GM15510 (cell line): Measurements from ENCODE around the gene PRSS27.

Experiments
- POLR2A ChIP-seq: IDR thresholded peaks from 3 replicates; pipeline ENCODE4 v1.6.1; 2011; ENCODE audit warnings: borderline replicate concordance; ENCODE audit not compliant: insufficient read length; ENCODE audit errors: extremely low read depth

Gene PRSS27

DNA sequence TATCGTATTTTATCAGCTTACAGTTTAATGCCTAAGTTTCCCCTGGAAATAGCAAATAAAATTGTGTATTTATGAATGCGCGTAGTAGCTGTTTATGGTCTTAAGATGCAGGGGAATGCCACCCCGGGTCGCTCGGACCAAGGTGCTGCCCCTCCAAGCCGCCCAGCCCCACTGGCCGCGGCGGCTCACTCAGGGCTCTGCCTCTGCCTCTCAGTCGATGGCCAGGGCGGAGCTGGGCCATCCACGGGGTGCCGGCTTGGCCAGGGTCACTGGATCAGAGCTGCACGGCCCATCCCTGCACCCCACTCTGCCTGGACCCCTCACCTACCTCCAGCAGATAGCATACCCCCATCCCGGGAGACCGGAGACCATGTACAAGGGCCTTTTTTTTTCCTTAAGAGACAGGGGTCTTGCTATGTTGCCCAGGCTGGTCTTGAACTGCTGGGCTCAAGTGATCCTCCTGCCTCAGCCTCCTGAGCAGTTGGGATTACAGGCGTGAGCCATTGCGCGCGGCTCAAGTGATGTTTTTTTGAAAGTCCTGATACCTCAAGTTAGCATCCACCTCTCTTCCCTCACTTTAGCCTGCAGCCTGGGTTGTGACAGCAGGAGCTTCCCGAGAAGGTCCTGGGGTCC, 11.0 kb downstream of the PRSS27 start:
- no peak for TF ChIP-seq POLR2A

DNA sequence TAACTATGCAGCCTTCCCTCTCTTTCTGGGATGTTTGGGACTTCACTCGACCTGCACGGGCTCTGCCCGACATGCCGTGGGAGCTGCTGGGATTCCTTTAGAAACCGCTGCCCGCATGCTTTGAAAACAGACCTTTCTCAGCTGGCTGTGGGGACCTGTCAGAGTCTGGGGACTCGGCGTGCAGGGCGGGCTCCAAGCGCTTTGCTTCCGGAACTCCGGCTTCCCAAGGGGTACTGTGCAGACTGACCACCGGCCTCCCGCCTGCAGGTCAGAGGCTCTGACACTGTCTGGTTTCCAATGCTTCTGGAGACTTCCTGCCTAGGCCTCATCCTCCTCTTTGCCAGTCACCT, 11.8 kb downstream of the PRSS27 start:
- no peak for TF ChIP-seq POLR2A

DNA sequence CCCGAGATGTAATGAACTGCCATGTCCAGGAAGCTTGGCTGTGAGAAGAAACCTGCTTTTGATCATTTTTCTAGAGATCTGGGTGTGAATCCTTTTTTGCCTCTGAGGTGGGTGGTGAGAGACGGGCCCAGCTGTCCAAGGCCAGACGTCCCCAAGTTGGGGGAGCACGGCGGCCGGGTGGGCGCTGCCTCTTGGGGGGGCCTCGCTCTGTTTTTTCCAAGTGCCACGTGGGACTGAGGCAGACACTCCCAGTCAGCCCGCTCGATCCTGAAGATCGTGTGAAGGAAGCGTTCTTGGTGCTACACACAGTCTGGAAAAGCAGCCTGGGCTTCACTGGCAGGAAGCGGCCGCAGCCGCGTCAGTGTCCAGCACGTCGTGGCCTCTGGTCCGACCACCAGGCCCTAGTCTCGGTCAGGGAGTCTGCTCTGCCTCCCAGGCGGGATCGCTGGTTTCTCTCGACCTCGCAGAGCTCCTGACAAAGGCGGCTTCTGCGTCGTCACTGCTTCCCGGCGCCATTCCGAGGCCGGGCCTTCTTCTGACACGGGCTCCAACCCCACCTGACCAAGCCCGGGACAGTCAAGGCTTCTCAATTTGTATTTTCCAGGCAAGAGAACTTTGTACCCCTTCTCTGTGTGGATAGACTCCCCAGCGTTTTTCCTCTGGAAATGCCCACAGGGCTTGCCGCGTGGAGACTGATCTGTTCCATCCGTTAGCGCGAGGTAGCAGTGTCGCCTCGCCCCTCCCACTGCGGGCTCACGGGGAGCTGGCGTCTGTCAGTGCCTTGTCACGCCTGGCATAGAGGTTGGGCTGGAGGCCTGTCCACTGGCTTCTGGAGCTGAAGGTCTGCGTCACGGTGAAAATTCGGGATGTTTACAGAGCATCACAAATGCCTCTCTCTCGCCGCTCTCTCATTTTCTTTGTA, 12.4 kb downstream of the PRSS27 start:
- no peak for TF ChIP-seq POLR2A

DNA sequence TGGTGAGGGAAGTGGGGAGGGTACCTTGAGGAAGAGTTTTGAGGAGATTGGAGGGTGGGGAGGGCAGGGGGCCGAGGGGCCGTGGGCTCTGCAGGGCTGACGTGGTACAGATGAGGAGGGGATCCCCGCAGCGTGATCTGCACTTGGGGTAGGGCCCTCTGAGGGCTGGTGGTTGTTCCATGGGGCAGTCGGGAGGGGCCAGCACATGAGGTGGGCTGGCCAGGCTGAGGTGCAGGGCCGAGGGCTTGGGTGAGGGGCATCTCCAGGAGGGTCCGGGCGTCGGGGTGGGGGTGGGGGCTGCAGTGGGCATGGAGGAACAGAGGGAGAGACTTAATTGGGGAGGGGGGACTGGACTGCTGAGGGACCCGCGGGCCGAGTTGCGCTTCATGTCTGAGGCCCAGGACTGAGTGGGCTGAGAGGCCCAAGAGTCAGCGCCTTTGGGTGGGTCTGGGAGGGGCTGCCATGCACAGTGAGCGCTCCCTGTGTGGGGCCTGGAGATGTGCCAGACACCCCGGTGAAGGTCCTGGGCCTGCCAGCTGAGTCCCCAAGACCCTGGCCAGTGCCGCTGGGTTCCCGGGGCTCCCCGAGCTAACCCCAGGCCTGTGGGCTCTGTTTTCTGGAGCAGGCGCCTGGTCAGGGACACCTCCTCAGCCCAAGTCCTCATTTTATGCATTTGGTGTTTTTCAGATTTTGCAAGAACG, 13.3 kb downstream of the PRSS27 start:
- TF ChIP-seq POLR2A, result no peak

DNA sequence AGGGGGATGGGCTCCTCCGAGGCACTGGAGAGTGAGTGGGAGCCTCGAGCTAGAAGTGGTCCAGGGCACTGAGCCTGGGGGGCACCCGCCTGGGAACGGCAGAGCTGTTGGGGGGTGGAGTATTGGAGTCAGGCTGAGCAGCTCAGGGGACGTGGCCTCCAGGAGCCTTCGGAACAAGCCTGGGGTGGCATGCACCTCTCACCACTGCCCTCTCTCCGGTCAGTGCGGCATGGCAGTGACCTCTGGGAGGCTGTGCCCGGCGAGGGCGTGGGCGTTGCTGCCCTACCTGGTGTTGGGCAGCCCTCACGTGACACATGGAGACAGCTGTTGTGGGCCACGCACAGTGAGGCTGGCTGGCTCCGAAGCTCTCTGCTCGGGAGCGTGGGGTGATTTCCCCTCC, 13.9 kb downstream of the PRSS27 start:
- TF ChIP-seq POLR2A, result no peak

DNA sequence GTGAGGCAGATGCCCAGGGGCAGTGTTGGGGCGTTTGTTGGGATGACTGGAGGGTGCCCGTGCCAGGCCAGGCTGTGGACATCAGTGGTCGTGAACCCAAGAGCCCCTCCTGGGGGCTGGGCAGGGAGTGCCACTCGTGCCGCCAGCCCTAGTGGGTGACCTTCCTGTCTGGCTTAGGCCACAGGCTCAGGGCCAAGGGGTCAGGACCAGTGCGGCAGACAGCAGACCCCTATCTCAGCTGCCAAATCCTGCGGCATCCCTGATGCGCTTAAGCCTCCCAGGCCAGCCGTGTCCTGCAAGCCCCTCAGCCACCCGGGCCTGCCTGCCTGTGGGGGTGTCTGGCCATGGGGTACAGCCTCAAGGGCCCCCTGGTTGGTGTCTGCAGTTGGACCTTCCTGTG, 14.7 kb downstream of the PRSS27 start:
- no peak for TF ChIP-seq POLR2A

DNA sequence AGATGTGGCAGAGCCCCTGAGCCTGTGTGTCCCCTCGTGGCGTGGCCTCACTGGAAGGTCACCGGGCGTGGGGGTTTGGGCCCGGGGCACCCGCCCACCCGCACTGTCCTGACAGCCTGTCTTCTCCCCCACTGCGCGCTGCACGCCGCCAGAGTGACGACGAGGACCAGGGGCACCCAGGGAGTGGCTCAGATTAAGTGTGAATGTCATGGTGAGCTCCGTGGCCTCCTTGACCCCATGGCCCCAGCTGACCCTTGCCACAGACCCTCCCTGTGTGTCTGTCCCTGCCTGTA, 15.1 kb downstream of the PRSS27 start:
- TF ChIP-seq POLR2A, result no peak

DNA sequence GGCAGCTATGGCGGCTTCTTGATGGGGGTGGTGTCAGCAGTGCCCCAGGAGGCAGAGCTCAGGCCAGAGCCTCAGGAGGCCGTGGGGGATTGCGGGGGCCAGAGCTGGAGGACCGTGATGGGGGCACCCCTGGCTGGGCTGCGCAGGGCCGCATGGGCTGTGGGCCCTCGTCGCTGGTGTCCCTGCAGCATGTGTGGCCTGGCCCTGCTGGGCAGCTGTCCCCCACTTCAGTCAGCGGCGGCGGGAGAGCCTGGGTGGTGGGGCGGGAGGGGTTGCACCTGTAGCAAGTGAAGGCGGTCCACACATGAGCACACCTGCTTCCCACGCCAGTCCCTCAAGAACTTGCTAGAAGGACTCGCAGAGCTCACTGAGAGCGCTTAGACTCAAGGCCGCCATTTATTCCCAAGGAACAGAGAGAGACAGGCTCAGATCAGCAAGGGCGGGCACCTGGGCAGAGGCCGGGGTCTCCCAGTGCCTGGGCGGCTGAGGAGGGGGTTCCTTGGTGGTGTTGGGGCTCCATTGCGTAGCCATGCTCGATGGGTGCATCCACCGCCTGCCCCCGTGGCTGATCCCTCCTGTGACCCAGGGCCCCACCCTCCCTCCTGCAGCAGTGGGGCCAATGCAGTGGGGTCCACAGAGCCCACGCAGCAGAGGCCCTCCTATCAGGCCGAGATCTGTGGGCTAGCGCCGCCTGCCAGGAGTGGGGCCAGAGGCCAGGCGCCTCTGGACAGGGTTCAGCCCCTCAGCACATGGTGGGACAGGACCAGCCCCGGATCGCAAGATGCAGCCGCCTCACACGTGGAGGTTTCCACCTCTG, 15.7 kb downstream of the PRSS27 start:
- no peak for TF ChIP-seq POLR2A

DNA sequence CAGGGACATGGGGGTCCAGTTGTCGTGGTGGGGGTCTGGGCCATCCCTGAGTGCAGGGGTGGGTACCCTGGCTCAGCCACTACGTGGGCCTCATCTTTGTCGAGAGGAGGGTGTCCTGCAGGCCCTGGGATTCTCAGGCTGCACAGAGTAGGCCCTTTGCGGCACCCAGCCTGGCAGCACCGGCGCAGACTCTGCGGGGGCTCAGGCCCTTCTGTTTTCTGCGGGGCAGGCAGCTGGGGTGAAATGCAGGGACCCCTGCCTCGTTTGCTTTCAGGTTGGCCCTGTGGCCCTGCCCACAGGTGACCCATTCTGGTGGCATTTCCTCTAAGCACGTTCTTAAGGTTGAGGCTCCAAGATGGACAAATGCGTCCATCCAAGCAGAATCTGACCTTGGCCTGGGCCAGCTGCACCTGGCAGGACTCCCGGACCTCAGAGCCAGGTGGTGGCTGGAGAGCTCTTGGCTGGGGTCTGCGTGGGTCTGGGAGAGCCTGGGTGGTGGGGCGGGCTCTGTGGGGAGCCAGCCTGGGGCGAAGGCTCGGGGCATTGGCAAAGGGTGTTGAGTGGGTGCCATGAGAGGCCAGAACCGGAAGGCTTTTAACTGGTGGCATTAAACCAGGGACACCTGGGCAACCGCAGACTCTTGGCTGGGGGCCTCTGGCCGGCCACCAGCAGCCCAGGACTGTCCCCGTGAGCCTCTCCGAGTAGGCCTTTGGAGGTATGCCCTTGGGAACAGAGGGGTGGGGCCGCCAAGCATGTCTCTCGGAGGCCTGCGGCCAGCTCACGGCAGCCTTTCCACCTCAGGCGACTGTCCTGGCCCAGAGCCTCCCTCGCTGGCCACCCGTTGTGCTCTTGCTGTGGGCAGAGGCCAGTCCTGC, 16.9 kb downstream of the PRSS27 start:
- no peak for TF ChIP-seq POLR2A

DNA sequence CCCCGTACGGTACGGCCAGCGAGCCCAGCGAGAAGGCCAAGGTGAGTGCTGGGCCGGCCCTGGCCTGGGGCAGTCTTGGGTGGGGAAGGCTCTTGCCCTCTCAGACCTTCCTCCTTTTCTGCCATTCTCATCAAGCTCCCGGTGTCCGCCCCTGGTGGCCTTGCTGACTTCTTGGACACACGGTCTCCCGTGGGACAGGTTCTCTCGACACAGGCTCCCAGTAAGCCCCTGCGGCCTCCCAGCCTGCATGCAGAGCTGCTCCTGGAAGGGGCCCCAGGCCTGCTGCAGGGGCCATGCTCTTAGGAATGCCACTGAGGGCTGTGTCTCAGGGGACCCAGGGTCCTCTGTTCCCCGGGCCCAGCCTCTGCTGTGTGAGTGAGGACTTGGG, 17.6 kb downstream of the PRSS27 start:
- no peak for TF ChIP-seq POLR2A

DNA sequence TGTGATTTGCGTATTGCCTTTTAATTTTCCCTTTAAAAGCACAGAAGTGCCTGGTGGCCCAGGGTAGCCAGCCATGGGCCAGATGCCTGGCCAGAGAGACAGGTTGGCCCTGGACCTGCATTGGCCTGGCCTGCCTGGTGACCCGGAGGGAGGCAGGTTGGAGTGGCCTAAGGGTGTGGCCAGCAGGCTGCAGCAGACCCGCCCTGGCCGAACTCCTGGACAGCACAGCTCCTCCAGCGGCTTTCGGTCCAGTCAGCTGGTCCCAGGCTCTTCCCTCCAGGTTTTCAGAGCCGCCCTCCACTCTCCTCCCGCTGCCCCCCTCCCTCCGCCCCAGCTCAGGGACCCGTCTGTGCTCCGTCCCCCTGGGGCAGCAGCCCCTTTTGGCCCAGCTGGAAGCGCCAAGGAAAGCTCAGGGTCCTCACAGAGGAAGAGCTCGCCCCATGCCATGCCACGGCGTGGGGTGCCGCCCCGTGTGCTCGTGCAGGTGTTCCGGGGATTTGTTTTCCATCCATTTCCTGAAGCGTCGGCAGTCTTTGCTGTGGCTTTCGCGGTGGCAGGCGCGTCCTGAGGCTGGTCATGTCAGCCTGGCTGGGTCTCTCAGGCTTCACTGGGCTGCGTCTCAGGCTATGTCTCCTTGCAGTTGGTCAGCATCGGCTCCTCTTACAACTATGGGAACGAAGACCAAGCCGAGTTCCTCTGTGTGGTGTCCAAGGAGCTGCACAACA, 18.1 kb downstream of the PRSS27 start:
- no peak for TF ChIP-seq POLR2A

DNA sequence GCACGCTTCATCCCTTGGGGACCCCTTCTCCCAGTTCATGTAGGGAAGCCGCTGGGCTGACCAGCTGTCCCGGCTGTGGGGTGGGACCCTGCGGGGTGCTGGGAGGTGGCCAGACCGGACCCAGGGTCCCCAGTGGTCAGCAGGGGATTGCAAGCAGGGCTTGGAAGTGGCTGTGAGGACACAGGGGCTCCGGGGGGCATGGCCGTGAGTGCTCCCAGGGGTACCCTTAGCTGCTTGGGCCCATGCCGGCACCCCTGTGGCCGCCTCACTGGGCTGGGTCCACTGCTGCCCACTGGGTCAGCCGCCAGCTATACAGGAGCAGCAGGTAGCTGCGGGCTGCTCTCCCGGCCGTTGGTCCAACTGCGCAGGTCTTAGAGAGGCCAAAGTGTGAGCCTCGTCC, 18.8 kb downstream of the PRSS27 start:
- TF ChIP-seq POLR2A, result no peak

DNA sequence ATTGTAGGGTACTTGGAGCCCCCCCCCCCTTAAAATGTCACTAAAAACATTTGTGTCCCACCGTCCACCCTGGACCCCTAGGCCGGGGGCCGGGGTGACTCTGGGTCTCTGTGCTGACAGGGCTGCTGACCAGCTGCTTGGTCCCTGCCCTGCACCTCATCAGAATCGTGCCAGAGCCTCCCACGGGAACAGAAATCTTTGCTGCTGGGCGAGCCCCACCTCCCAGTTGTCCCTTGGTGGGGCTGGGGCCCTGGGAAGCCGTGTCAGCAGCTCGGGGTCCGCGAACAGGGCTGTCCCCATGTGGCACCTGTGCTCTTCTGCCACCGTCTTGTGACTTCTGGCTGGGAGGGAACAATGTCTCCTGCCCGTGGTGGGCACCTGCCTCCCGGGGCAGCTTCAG, 19.2 kb downstream of the PRSS27 start:
- no peak for TF ChIP-seq POLR2A
